T-helper 2 cell treated with Interferon-gamma antibody and Interleukin-4, amounts not matched to agents 100 ng/mL and 5 ng/mL, for 36 hours (primary cell): Measurements from ENCODE around the gene COBLL1. TPM values are rescaled to one million over a fixed set of nuclear protein-coding genes. Genes with fewer than 3 reads are reported as not detected.

Source experiments
- intact Hi-C: fragments of 100-400 bp; cut with micrococcal nuclease; formaldehyde crosslinking; loops from one replicate; pipeline ENCODE4 v1.15.1; 2023
- total RNA-seq: library from RNA; stranded (reverse); gene quantifications from 2 replicates; pipeline ENCODE4 v1.2.3, GENCODE V29; 2022

The COBLL1 gene
- total RNA-seq, 1 donor from 2014 or later: 0.02 TPM

DNA sequence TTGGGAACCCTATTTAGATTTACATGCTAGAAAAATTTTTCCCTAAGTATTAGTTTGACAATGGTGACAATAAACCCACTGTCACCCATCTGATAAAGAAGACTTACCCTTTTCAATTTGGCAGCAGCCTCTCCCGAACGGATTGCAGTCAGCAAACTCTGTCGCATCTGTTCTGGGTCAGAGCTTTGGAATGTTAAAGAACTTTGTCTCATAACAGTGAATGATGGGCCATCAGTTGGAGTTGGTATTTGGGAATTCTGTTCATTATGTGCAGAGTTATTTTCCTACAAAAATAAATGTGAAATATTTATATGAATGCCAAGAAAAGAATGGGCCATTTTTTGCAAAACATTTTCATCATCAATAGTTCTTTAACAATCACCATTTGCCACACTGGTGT lies 149.5 kb downstream of the COBLL1 start:
- intact Hi-C loops: no loop called here

DNA sequence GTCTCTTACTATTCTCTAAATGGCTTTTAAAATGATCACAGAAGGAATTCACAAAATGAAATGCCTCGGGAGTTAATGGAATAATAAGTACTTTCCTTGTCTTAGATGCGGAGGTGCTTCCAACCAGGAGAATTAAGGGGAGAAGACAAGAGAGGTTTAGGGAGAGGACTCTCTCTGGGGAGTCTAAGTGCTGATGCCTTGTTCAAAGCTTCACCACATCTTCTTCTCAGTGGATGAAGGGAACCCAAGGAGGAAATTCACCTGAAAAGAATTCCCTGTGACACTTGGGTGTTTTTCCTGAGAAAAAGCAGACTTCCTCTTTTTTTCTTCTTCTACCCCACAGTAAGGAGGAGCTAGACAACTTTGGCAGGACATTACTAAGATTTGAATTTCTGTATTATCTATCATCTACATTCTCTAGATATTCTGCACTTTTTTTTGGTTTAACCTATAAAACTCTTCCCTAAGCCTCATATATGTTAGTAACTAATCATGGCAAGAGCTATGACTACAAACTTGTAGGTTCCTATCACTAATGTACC lies 150.2 kb downstream of the COBLL1 start:
- intact Hi-C loops: no loop called here

- intact Hi-C loops: no loop called here
These were observed 151.3 kb downstream of the COBLL1 start for GRCh38 chr2:164690361-164690760.

DNA sequence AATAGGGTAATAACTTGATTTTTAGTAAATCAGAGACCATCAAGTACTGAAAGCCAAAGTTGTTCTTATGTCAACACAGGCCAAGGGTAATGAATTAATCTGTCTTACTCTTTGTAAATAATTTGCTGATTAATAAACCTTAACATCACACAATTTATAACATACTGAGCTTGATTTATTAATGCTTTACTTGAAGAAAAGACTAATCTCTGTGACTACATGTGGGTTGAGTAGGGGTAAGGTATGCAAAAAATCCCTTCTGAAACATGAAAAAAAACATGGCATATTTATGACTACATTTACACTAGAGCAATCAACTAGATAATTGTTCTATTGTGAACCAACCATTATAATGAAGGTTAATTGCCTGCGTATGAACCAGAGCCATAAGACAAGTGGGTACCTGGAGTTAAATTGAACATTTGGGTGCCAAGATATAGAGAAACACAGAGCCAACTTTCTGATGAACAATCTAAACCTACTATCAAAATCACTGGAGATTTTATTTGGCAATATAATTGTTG lies 152.7 kb downstream of the COBLL1 start:
- intact Hi-C loops: no loop called here

DNA sequence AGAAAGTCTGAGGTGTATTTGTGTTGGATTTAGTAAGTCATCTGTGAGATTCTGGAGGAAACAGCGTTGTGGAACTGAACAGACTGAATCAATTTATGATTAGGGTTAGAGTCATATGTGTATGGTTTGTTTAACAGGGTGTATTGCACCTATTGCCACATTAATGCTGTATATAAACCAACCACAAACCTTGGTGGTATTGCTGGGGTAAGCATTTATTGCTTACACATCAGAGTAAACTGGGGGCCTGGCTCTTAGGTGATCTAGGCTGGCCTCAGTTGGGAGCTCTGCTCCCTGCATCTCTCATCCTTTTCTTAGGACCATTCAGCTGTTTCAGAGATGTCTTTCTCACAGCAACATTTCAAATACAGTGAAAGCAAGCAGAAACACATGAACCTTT lies 160.6 kb downstream of the COBLL1 start:
- intact Hi-C loops: no loop called here

DNA sequence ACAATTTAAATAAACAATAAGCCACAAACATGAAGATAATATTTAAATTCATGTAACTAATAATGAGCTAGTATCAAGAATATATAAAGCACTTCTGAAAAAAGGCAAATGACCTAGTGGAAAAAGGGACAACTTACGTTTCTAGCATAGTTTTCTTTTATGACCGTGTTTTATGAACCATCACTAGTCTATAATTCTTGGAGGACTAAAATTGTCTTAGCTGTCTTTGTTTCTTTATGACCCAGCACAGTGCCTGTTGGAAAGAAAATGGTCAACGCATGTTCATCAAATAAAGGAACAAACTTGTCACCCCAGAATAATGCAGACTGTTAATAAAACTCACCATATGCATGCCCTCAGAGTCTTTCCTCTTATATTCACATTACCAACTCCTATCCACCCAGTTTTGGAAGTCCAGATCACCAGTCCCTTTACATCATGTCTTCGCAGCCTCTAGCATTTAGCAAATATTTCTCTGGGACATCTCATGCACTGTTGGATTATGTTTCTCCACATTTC lies 162.9 kb downstream of the COBLL1 start:
- intact Hi-C loops: no loop called here

- intact Hi-C loops: no loop called here
These were observed 163.9 kb downstream of the COBLL1 start for GRCh38 chr2:164677733-164678132.

DNA sequence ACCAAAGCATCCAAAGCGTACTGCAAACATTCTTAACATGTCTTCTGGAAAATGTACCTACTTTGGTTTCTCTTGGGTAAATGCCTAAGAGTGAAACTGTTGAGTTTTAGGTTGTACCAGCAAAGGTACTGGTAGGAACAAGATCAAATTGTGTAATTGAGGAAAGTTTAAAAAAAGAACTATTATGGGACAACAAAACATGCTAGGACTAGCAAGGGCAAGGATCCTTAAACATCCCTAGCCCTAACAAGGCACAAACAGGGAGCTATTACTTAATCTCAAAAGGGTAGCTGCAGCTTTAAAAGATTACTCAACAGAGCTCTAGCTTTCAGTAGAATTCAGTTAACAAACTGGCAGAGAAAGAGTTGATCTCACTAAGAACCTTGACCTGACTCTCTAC lies 164.4 kb downstream of the COBLL1 start:
- intact Hi-C loops: no loop called here

- intact Hi-C loops: no loop called here
These were observed 165.9 kb downstream of the COBLL1 start for GRCh38 chr2:164675687-164676086.

- intact Hi-C loops: no loop called here
These were observed 166.6 kb downstream of the COBLL1 start for GRCh38 chr2:164675027-164675426.

- intact Hi-C loops: no loop called here
These were observed 169.8 kb downstream of the COBLL1 start for GRCh38 chr2:164671664-164672396.

GRCh38 chr2:164669291-164669690 lies 172.3 kb downstream of the COBLL1 start:
- intact Hi-C loops: no loop called here

GRCh38 chr2:164667566-164667965 lies 174.1 kb downstream of the COBLL1 start:
- intact Hi-C loops: no loop called here

DNA sequence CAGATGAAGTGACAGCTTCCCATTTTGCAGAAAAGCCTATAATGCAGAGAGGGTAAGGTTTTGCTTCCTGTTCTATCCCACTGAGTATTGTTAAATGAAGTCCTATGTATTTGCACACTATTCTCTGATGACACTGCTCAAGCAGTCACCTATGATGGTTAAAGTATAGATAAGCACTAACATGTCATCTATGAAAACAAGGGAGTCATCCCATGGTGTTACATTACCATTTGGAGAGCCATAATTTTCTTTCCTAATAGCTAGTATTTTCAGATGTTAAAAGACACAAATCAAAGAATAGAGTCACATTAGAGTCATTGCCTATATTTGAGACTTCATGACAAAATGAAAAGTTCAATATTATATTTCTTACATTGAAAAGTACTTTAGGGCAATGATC lies 177.6 kb downstream of the COBLL1 start:
- intact Hi-C loops: no loop called here

GRCh38 chr2:164662868-164663631 lies 178.6 kb downstream of the COBLL1 start:
- intact Hi-C loops: no loop called here

DNA sequence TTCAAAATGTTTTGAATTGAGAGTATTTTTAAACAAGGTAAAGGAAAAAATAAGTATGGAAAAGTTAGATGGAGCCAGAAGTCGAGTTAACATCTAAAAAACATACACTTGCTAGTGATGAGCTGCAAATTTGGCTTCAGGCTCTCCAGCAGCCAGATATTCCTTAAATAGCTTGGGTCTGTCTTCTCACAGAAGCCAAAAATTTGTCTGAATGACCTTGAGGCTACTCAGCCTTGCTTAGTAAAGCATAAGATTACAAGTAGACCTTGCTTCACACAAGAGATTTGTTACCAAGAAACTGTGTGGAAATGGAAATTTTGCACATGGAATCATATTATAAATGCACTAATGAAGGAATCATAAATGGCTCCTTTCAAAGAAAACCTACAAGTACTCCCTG lies 179.6 kb downstream of the COBLL1 start:
- intact Hi-C loops: no loop called here

DNA sequence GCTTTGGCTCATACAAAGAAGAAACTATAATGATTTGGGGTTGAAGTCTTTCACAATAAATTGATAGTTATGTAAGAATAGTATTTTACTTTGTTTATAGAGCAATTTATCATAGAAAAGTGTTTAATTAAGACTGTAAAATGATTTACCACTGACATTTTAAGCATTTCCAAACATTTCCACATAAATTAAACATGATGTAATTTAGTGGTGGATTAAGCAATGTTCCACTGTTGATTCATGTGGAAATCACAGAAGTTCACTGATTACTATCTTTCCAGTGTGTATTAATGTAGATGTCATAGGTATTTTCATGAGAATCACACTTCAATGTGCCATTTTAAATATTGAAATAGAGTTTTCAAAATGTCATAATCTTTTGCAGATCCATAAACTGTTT lies 180.3 kb downstream of the COBLL1 start:
- intact Hi-C loops: no loop called here

DNA sequence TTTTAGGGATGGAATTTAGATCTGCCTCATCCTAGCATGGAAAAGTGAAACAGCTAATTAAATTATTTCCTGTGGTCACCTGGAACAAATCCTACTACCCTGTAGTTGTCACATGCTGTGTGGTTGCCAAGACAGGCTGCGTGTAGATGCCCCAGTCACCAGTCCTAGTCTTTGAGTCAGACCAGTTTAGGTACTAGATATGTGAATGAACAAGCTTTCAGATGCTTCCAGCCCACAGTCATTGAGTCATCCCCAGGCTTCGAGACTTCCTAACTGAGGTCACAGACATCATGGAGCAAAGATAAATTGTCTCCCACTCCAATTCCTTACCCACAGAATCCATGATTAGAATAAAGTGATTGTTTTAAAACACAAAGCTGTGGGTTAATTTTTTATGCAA lies 184.5 kb downstream of the COBLL1 start:
- intact Hi-C loops: no loop called here

- intact Hi-C loops: no loop called here
These were observed 185.9 kb downstream of the COBLL1 start for GRCh38 chr2:164655750-164656149.

GRCh38 chr2:164655336-164655735 lies 186.3 kb downstream of the COBLL1 start:
- intact Hi-C loops: no loop called here

DNA sequence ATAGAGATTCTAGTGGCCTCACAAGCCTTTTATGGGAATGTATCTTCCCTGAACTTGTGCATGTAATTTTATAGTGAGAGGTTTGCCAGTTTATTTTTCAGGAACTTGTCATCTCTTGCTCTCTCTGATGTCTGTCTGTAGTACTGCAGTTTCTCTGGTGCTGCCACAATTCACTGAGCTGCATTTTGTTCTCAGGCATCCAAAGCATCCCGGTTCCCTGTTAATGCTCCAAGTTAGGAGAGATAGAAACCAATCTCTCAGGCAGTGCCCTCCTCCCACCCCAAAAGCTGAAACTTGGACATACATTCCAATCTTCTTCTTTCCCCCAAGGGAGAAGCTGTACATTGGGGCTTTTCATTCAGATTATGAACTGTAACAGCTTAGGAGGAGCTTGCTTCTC lies 190.3 kb downstream of the COBLL1 start:
- intact Hi-C loops: no loop called here

GRCh38 chr2:164644036-164644700 lies 197.5 kb downstream of the COBLL1 start:
- intact Hi-C loops: no loop called here
